T-helper 1 cell treated with Interleukin-12 subunit alpha and Interleukin-12 subunit beta and Interleukin-4 antibody, amounts not matched to agents 30 μg/mL and 1 μg/mL, for 36 hours (primary cell): Measurements from ENCODE around the gene ADGRD2.

Experiments used
- H3K27ac Mint-ChIP-seq: one replicate; pipeline ENCODE4 v1.8.0; 2021; ENCODE audit warnings: mild to moderate bottlenecking, mixed read lengths
- H3K27me3 Mint-ChIP-seq: one replicate; pipeline ENCODE4 v1.8.0; 2021; ENCODE audit warnings: low read depth, mixed read lengths
- H3K36me3 Mint-ChIP-seq: one replicate; pipeline ENCODE4 v1.8.0; 2021; ENCODE audit warnings: low read depth, mixed read lengths
- H3K4me1 Mint-ChIP-seq: one replicate; pipeline ENCODE4 v1.8.0; 2021; ENCODE audit warnings: low read depth, mixed read lengths
- H3K4me3 Mint-ChIP-seq: one replicate; pipeline ENCODE4 v1.8.0; 2021; ENCODE audit warnings: mild to moderate bottlenecking, moderate library complexity, mixed read lengths
- H3K9me3 Mint-ChIP-seq: one replicate; pipeline ENCODE4 v1.8.0; 2021; ENCODE audit warnings: mixed read lengths

ADGRD2 gene

GRCh38 chr9:124500028-124500795 lies 50.0 kb downstream of the ADGRD2 start:
- Mint-ChIP-seq H3K4me1 (peaks cover 11% of the 10 kb centered on the region), H3K9me3 (no peaks in the 10 kb centered on the region), H3K4me3 (no peak overlapping the region), H3K36me3 (no peaks in the 10 kb centered on the region), H3K27ac (no peak overlapping the region), H3K27me3 (peaks cover 26% of the 10 kb centered on the region)

DNA sequence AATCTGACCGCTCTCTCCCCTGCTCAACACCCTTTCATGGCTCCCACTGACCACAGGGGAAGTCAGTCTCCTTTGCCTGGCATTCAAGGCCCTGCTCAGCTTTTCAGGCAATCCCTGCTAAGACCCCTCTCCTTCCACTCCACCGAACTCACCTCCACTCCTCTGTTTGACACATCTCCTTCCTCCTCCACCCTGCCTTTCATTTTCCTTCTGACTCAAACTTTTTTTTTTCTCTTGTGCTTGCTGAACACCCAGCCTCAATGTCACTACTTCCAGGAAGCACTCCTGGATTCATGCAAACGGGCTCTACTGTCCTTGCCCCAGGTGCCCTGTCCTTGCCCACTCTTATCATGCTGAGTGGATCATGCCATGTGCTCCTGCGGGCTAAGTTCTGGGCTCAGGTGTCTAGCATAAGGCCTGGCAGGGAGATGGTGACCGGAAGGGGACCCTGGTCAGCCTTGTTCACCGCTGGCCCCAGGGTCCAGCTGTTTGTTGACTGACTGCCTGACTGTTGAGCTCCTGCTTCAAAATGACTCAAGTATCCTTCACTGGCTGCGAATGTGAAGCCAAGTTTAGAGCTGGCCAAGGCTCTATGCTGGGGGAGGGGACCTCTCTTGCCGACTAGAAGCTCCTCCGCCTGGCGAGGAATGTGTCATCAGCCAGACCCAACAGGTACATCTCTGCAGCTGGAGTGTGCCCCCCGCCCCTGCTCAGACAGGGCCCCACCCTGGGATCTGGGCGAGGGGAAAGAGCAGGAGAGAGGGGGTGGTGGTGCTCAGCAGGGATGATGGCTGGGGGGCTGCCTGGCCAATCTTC lies 50.8 kb downstream of the ADGRD2 start:
- H3K4me1 Mint-ChIP-seq: peaks cover 9% of the 10 kb centered on the region
- H3K27me3 Mint-ChIP-seq: peaks cover 29% of the 10 kb centered on the region
- H3K4me3 Mint-ChIP-seq: no peak overlapping the region
- H3K9me3 Mint-ChIP-seq: no peaks in the 10 kb centered on the region
- H3K36me3 Mint-ChIP-seq: peaks cover 2% of the 10 kb centered on the region
- H3K27ac Mint-ChIP-seq: no peak overlapping the region

DNA sequence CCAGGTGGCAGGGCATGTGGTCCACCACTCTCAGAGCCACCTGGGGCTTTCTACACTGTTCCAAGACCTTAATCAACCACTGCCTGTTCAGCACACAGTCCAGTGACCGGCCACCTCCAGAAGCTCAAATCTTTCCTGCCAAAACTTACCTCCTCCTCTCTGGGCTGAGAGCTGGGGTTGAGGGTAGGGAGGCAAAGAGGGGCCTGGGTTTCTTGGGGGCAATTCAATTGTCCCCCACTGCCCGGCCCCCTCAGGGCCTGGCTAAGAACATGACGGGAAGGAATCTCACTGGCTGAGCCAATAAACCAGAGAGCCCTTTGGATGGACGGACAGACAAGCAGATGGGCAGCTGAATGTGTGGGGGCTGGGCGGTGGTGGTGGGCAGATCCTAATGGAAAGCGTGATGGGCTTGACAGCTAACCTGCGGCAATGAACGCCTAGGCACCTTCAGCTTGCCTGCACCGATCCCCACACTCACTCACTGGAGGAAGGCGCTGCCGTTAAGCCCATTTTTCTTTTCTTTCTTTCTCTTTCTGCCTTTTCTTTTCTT lies 51.6 kb downstream of the ADGRD2 start:
- Mint-ChIP-seq H3K36me3 (peaks cover 2% of the 10 kb centered on the region), H3K4me1 (peaks cover 7% of the 10 kb centered on the region), H3K27me3 (peaks cover 31% of the 10 kb centered on the region), H3K4me3 (no peak overlapping the region), H3K27ac (no peak overlapping the region), H3K9me3 (no peaks in the 10 kb centered on the region)

- peaks cover 31% of the 10 kb centered on the region for H3K27me3 Mint-ChIP-seq
- no peaks in the 10 kb centered on the region for H3K9me3 Mint-ChIP-seq
- H3K4me1 Mint-ChIP-seq: peaks cover 7% of the 10 kb centered on the region
- H3K27ac Mint-ChIP-seq: no peak overlapping the region
- peaks cover 2% of the 10 kb centered on the region for H3K36me3 Mint-ChIP-seq
- H3K4me3 Mint-ChIP-seq: no peak overlapping the region
Measured at GRCh38 chr9:124502711-124503702, 52.8 kb downstream of the ADGRD2 start.

- H3K27ac Mint-ChIP-seq: no peak overlapping the region
- no peaks in the 10 kb centered on the region for H3K9me3 Mint-ChIP-seq
- peaks cover 31% of the 10 kb centered on the region for H3K27me3 Mint-ChIP-seq
- H3K4me1 Mint-ChIP-seq: peaks cover 7% of the 10 kb centered on the region
- H3K4me3 Mint-ChIP-seq: peak overlapping the region; percentile 73
- H3K36me3 Mint-ChIP-seq: peaks cover 2% of the 10 kb centered on the region
Measured at GRCh38 chr9:124503713-124504529, 53.7 kb downstream of the ADGRD2 start.

DNA sequence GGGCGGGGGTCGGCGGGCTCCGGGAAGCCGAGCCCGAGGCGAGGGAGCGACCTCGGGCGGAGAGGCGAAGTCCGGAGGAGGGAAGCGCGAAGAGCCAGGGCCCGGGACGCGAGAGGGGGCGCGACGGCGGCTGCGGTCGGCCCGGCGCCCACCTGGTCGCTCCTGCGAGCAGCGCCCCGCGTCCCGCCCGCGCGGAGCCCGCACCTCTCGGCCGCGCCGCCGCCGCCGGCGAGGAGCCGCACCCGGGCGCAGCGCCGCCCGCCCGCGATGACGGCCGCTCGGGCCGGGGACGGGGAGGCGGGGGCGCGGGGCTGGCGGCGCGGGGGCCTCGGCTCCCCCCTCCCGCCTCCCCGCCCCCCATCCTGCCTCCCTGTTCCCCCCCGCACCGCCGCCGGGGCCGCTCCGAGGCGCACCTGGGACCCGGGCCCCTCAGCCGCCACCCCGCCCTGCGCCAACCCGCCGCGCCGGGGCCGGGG lies 54.3 kb downstream of the ADGRD2 start:
- Mint-ChIP-seq H3K9me3 (no peaks in the 10 kb centered on the region), H3K27ac (no peak overlapping the region), H3K4me1 (peaks cover 7% of the 10 kb centered on the region), H3K27me3 (peaks cover 31% of the 10 kb centered on the region), H3K4me3 (no peak overlapping the region), H3K36me3 (peaks cover 2% of the 10 kb centered on the region)

DNA sequence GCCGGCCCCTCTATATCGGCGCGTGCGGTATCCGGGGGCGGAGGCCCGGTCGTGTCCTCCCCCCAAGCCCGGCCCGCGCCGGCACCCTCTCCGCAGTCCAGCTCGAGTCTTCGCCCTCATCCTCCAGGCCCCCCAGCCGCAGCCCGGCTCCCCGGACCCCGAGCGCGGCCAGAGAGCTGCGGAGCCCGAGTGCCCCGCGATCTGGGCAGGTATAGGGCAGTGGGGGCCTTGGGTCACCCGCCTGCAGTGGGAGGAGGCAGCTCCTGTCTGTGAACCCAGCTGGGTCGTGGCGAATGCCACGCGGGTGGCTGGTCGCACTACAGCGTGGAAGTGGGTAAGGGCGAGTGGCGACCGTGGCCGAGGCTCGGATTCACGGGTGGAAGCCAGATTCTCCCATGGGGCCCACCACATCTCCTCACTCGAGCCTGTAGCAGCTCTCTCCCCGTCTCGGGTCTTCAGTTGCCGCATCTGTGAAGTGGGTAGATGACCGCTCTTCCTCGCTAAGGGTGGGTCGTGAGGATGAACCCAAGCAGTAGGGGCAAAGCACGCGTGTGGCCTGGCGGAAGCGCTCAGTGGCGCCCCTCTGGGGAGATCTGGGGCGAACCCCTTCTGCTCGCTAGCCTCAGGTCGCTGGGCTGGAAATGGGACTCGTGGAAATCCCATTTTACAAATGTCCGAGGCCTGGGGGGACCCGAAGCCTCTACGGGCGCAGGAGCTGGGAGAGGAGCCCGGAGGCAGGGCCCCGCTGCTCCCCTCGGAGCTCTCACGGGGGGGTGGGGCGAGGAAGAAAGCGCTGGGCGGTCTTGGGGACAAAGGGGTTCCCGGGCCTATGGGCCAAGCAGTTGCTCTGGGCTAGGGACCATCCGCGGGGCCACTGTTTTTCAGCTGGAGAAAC lies 55.0 kb downstream of the ADGRD2 start:
- Mint-ChIP-seq H3K27me3 (peaks cover 31% of the 10 kb centered on the region), H3K4me1 (peaks cover 7% of the 10 kb centered on the region), H3K9me3 (no peaks in the 10 kb centered on the region), H3K27ac (no peak overlapping the region), H3K4me3 (no peak overlapping the region), H3K36me3 (peaks cover 2% of the 10 kb centered on the region)

GRCh38 chr9:124505901-124506346 lies 55.7 kb downstream of the ADGRD2 start:
- H3K4me1 Mint-ChIP-seq: peaks cover 4% of the 10 kb centered on the region
- H3K27ac Mint-ChIP-seq: no peak overlapping the region
- H3K9me3 Mint-ChIP-seq: no peaks in the 10 kb centered on the region
- peaks cover 2% of the 10 kb centered on the region for H3K36me3 Mint-ChIP-seq
- no peak overlapping the region for H3K4me3 Mint-ChIP-seq
- H3K27me3 Mint-ChIP-seq: peaks cover 31% of the 10 kb centered on the region

- H3K4me3 Mint-ChIP-seq: no peak overlapping the region
- peaks cover 2% of the 10 kb centered on the region for H3K36me3 Mint-ChIP-seq
- H3K9me3 Mint-ChIP-seq: no peaks in the 10 kb centered on the region
- H3K27ac Mint-ChIP-seq: no peak overlapping the region
- peaks cover 4% of the 10 kb centered on the region for H3K4me1 Mint-ChIP-seq
- peaks cover 31% of the 10 kb centered on the region for H3K27me3 Mint-ChIP-seq
Measured at GRCh38 chr9:124506433-124506832, 56.2 kb downstream of the ADGRD2 start.

GRCh38 chr9:124506931-124507879 lies 57.0 kb downstream of the ADGRD2 start, which contains the start of gene NR5A1:
TSS of gene NR5A1 (minus strand) at chr9:124507399. CDS start at chr9:124503395, 4,004 bp downstream.
- Mint-ChIP-seq H3K27ac (no peak within 1 kb of the TSS), H3K9me3 (no peaks in the 10 kb centered on the region), H3K4me1 (peaks cover 6% of the 10 kb centered on the region), H3K4me3 (no peak within 1 kb of the TSS), H3K27me3 (peaks cover 25% of the 10 kb centered on the region), H3K36me3 (peaks cover 2% of the 10 kb centered on the region)

- Mint-ChIP-seq H3K4me3 (no peak overlapping the region), H3K9me3 (no peaks in the 10 kb centered on the region), H3K36me3 (peaks cover 2% of the 10 kb centered on the region), H3K27ac (no peak overlapping the region), H3K4me1 (peaks cover 6% of the 10 kb centered on the region), H3K27me3 (peaks cover 21% of the 10 kb centered on the region)
Measured at GRCh38 chr9:124507880-124508423, 57.7 kb downstream of the ADGRD2 start.
